ENCODE results near the gene MORN3.
"Not testable (repeated sequence)": the region's sequence is repeated elsewhere in the genome, so short reads cannot be mapped to it uniquely, and the experiment has no call there.

Gene MORN3

GRCh38 chr12:121689430-121689829 lies 20.0 kb upstream of the MORN3 start:
- DNase-seq = no peak

DNA sequence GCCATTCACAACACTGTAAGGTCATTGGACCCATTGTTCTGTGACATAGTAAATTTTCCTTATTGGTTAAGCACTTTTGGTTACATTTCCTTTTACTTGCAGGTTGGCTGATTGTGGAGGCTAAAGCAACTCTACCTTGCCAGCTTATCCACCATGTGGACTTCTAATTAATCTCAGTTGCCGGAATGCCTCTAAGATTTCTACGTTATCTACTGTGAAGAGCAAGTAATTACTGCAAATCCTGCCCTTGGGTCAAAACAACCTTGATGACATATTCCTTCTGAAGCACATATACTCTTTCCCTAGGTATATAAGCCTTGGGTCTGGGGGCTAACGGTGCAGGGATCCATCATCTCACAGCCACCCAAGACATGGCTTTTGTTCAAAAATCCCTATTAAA lies 19.5 kb upstream of the MORN3 start:
- DNase-seq = no peak

DNA sequence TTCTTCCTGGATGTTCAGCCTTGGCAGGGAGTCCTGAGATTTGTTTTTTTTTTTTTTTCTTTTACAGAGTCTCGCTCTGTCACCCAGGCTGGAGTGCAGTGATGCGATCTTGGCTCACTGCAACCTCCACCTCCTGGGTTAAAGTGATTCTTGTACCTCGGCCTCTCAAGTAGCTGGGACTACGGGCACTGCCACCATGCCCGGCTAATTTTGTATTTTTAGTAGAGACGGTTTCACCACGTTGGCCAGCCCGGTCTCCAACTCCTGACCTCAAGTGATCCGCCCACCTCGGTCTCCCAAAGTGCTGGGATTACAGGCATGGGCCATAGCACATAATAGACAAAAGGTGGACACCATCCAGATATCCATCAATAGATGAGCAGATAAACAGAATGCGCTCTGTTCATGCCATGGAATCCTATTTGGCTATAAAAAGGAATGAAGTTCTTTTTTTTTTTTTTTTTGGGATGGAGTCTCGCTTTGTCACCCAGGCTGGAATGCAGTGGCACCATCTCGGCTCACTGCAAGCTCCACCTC lies 10.3 kb upstream of the MORN3 start:
- not testable (repeated sequence) for DNase-seq

DNA sequence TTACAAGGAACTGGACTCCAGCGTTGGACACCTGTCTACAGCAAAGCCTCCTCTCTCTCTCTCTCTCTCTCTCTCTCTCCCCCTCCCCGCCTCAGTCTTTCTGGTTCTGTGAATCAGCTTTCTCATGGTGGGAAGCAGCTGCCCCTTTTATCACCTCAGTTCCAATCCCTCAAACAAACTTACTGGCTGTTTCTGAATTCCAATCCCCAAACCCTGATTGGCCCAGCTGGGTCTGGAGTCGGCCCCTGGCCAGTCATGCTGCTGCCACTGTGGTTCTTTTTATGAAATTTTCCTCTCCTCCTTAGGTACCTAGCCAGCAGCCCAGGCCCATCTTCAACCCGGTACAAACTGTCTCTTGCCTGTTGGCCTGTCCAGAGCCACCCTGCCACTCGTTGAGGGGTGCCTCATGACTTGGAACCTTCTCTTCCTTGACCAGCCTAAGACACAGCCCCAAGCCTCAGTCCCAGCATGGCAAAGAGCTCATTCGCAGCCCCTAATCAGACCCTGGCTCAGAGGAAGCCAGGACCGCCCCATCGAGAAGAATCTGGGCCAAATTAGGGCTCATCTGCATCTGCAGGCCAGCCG lies 9.4 kb upstream of the MORN3 start:
- DNase-seq = no peak

DNA sequence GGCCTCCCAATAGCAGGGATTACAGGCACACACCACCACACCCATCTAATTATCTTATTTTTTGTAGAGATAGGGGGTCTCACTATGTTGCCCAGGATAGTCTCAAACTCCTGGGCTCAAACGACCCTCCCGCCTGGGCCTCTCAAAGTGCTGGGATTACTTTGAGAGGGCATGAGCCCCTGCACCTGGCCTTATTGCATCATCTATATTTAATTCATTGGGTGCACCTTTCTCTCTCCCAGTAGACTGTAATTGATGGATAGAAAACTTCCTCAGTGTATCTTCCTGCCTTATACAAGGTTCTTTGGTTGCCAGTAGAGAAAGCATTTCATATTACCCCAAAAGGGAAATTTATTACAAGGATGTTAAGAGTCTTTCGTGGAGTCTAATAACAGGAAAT lies 8.9 kb upstream of the MORN3 start:
- no peak for DNase-seq

GRCh38 chr12:121676190-121676589 lies 6.7 kb upstream of the MORN3 start:
- DNase-seq = no peak

GRCh38 chr12:121673013-121673511 lies 3.6 kb upstream of the MORN3 start:
- no peak for DNase-seq

GRCh38 chr12:121668750-121669520 lies 519 bp downstream of the MORN3 start:
- peak; percentile 74 for DNase-seq

DNA sequence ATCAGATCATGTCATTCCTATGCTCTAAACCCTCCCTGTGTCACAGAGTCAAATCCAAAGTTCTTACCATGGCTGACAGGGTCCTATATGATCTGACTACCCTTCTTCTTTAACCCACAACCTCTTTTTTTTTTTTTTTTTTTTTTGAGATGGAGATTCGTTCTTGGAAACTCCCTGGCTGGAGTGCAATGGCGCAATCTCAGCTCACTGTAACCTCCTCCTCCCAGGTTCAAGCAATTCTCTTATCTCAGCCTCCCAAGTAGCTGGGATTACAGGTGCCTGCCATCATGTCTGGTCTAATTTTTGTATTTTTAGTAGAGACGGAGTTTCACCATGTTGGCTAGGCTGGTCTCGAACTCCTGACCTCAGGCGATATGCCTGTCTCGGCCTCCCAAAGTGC lies 2.6 kb downstream of the MORN3 start:
- not testable (repeated sequence) for DNase-seq

DNA sequence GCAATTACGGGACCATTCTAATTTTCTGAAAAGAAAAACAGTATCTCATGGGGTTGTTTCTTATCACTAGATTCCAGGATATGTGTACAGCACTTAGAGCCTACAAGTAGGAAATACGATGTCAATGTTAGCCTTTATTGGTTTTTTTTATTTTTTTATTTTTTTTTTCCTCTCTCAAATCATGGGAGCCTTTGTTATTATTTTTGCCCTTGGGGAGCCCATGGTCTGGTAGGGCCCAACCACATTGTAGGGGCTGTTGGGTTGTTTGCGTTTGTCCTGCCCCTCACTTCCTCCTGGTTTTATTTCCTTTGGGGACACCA lies 5.9 kb downstream of the MORN3 start:
- no peak for DNase-seq

- DNase-seq = not testable (repeated sequence)
These were observed 7.9 kb downstream of the MORN3 start for GRCh38 chr12:121661353-121662105.

DNA sequence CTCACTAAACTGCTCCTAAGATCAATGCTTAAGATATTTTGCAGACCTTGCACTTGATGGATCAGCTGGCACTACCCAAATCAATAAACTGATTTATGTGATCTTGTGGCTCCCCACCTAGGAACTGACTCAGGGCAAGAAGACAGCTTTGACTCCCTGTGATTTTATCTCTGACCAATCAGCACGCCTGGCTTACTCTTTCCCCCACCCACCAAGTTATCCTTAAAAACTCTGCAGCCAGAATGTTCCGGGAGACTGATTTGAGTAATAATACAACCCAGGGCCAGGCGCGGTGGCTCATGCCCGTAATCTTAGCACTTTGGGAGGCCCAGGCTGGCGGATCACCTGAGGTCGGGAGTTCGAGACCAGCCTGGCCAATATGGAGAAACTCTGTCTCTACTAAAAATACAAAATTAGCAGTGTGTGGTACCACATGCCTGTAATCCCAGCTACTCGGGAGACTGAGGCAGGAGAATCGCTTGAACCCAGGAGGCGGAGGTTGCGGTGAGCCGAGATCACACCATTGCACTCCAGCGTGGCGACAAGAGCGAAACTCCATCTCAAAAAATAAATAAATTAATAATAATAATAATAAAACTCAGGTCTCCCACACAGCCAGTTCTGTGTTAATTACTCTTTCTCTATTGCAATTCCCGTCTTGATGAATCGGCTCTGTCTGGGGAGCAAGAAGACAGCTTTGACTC lies 12.0 kb downstream of the MORN3 start:
- peak; percentile 60 for DNase-seq

DNA sequence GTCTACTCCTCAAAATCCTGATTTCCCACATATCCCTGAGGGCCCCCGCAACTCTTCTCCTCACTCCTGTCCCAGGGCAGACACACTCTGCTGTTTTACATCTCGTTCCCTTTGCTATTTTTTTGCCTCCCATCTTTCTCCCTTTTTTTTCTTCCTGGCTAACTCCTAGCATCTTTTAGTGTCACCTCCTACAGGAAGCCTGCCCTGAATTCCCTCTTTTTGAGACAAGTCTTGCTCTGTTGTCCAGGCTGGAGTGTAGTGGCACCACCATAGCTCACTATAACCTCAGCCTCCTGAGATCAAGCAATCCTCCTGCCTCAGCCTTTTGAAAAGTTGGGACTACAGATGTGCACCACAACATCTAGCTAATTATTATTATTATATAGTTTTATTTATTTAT lies 13.3 kb downstream of the MORN3 start:
- no peak for DNase-seq

GRCh38 chr12:121653999-121654398 lies 15.5 kb downstream of the MORN3 start:
- DNase-seq = no peak

- no peak for DNase-seq
These were observed 16.5 kb downstream of the MORN3 start for GRCh38 chr12:121652767-121653497.

DNA sequence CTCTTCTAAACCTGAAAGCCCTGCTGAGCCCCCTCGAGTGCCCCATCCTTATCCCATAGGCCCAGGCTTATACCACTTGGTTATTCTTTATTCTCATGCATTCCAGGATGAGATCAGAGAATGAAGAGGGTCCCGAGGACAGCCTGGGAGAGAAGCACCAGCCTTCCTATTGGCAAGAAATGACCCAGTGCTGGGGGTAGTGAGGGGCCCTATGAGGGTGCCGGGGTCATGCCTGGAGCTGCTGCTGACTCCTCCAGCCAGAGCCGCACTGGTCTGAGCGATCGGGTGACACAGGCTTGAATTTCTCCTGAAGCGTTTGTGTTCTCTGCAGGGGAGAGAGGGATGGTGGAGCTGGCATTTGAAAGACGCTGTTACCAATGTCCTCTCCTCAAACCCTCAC lies 18.1 kb downstream of the MORN3 start:
- DNase-seq = no peak

GRCh38 chr12:121649819-121650353 lies 19.6 kb downstream of the MORN3 start:
- DNase-seq = no peak

DNA sequence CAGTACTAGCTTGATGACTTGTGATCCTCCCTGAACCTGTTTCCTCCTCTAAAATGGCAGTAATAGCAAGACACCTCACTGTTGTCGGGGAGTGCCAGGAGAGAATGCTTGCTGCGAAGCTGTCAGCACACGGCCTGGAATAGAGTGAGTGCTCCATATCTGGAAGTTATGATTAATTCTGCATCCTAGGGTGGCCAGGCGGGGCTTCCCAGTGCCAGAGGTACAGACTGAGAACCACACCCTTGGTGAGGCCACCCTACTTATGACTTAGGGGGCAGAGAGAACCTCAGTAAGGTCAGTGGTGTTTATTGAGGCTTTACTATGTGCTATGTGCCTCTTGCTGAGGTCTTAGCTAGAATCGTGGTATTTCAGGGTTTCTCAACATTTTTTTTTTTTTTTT lies 20.1 kb downstream of the MORN3 start:
- DNase-seq = no peak

GRCh38 chr12:121648458-121649028 lies 20.9 kb downstream of the MORN3 start:
- no peak for DNase-seq

- DNase-seq = no peak
These were observed 28.2 kb downstream of the MORN3 start for GRCh38 chr12:121641343-121641630.

DNA sequence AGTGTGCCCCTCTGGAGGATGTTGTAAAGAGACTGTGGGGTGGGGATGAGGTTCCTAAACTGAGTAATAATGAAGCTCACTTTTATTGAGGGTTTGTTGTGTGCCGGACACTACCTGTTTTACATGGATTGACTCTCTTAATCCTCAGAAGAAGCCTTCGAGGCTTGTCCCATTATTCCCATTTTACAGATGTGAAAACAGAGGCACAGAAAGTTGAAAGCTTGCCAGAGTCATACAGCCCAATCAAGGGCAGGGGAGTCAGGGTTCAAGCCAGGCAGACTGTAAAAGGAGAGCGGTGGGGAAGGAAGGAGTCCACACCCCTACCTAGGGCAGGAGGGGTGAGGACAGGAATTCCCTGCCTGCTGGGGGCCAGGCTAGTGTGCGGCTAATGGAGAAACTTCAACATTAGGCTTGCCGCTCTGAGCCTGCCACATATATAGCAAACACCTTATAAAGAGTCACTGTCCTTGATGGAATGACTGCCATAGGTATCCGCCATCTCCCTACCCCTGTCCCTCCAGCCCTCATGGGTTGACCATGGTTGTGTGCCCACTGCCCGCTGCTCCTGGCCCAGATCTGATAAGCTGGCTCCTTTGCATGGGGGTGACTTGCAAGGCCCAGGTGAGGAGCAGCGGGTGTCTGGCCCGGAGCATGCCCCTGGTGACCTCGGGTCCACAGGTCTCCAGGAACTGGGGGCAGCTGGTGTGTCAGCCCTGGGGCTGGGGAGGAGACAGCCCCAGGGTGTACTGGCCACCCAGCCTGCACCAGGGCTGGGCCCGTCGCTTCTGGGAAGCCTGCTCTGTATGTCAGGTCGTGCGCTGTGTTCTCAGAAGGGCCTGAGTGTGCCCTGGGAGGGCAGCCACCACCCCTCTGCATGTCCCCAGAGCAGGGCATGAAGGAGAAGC lies 30.9 kb downstream of the MORN3 start:
- no peak for DNase-seq

Measured in stimulated activated CD8-positive, alpha-beta memory T cell treated with anti-CD3 and anti-CD28 coated beads, Interleukin-4, amount 100 ng/mL, for 48 hours (primary cell).